ENCODE measurements around the gene CTNNA3. TPM values are rescaled to one million over a fixed set of nuclear protein-coding genes. Genes with fewer than 3 reads are reported as not detected.

Gene CTNNA3
- total and polyA plus RNA-seq, 2 donors from 2014 or later, result 0.45 to 0.72 TPM

DNA sequence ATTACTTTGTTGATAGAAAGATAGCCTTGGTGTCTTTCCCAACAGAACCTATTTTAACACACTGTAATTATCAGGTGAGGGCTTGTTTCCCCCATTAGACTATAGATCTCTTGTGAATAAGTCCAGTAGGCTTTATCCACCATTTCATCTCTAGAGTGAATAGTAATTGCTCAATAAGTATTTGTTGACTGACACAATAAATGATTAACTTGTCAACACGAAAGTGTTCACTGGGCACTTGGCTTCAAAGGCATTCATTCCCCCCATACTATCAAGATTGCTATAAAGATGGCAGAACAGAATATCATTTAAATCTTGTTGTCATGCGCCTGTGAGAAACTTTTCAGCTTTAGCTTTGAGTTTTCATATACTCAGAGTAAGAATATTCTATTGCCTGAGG, 1194.6 kb downstream of the CTNNA3 start:
- Histone ChIP-seq H3K9me3 (ENCODE audit: control insufficient read depth in 2 of 3, insufficient read depth in 1 of 3, low read length in 3 of 3) (no peaks in the 10 kb centered on the region), H3K4me1 (ENCODE audit: control insufficient read depth in 2 of 3, insufficient read depth in 2 of 3, low read depth in 1 of 3, low read length in 3 of 3) (no peaks in the 10 kb centered on the region), H3K36me3 (ENCODE audit: control insufficient read depth in 2 of 3, insufficient read depth in 3 of 3, low read length in 3 of 3) (no peaks in the 10 kb centered on the region), H3K9ac (ENCODE audit: low read length in 3 of 3) (no peak overlapping the region), H3K4me3 (ENCODE audit: low read length in 3 of 3) (no peak overlapping the region), H3K27ac (ENCODE audit: low read depth in 2 of 2, low read length in 2 of 2) (no peak overlapping the region), H3K27me3 (ENCODE audit: control insufficient read depth, insufficient read depth, low read length) (no peaks in the 10 kb centered on the region)
- no peak for DNase-seq
- TF ChIP-seq, protein P1, sequence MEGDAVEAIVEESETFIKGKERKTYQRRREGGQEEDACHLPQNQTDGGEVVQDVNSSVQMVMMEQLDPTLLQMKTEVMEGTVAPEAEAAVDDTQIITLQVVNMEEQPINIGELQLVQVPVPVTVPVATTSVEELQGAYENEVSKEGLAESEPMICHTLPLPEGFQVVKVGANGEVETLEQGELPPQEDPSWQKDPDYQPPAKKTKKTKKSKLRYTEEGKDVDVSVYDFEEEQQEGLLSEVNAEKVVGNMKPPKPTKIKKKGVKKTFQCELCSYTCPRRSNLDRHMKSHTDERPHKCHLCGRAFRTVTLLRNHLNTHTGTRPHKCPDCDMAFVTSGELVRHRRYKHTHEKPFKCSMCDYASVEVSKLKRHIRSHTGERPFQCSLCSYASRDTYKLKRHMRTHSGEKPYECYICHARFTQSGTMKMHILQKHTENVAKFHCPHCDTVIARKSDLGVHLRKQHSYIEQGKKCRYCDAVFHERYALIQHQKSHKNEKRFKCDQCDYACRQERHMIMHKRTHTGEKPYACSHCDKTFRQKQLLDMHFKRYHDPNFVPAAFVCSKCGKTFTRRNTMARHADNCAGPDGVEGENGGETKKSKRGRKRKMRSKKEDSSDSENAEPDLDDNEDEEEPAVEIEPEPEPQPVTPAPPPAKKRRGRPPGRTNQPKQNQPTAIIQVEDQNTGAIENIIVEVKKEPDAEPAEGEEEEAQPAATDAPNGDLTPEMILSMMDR (IDR thresholded peaks at IDR 0.05; ENCODE audit: borderline replicate concordance, extremely low read depth, insufficient read depth), result no peak
- intact Hi-C loops (cut with DNase I), result no loop called here
- FAIRE-seq, result no peak

DNA sequence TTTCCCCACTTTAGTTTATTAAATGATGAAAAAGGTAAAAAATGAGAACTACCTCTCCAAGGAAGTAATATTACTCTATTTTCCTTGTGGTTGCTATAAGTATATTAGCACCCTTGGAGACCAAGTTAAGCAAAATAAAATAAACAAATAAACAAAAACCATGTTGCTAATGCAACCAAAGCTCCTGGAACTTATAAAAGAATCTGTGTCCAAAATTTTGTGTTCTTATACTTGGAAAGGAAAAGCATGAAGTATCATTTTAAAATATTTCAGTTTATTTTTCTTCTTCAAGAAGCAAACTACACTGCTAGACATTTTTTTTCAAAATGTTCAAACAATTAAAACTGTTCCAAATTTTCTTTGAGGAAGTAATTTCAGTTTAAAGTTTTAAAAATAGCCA, 1212.0 kb downstream of the CTNNA3 start:
- FAIRE-seq, result no peak
- Histone ChIP-seq H3K27ac (ENCODE audit: low read depth in 2 of 2, low read length in 2 of 2) (no peak overlapping the region), H3K36me3 (ENCODE audit: control insufficient read depth in 2 of 3, insufficient read depth in 3 of 3, low read length in 3 of 3) (no peaks in the 10 kb centered on the region), H3K9ac (ENCODE audit: low read length in 3 of 3) (no peak overlapping the region), H3K4me1 (ENCODE audit: control insufficient read depth in 2 of 3, insufficient read depth in 2 of 3, low read depth in 1 of 3, low read length in 3 of 3) (no peaks in the 10 kb centered on the region), H3K27me3 (ENCODE audit: control insufficient read depth, insufficient read depth, low read length) (no peaks in the 10 kb centered on the region), H3K9me3 (ENCODE audit: control insufficient read depth in 2 of 3, insufficient read depth in 1 of 3, low read length in 3 of 3) (no peaks in the 10 kb centered on the region), H3K4me3 (ENCODE audit: low read length in 3 of 3) (no peak overlapping the region)
- DNase-seq, result no peak
- TF ChIP-seq, protein P1 (IDR thresholded peaks at IDR 0.05; ENCODE audit: borderline replicate concordance, extremely low read depth, insufficient read depth), result no peak
- intact Hi-C loops (cut with DNase I), result no loop called here

DNA sequence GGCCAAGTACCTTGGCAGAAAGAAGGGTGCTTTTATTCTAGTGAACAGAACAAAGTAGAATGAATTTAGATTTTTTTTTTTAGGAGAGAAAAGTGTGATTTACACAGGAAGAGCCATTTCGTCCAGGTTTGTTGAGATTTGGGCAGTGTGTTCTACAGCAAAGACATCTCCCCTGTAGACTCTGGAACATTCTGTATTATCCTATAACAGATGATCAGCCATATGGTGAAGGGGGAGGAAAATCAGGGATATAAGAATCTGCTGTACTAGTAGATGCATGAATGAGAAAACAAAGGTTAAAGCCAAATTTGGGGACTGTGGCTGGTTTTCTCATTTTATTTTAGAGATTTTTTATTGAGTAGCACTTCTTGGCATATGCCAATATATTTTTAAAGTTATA, 1223.8 kb downstream of the CTNNA3 start:
- Histone ChIP-seq H3K36me3 (ENCODE audit: control insufficient read depth in 2 of 3, insufficient read depth in 3 of 3, low read length in 3 of 3) (no peaks in the 10 kb centered on the region), H3K27me3 (ENCODE audit: control insufficient read depth, insufficient read depth, low read length) (no peaks in the 10 kb centered on the region), H3K9ac (ENCODE audit: low read length in 3 of 3) (no peak overlapping the region), H3K4me3 (ENCODE audit: low read length in 3 of 3) (no peak overlapping the region), H3K4me1 (ENCODE audit: control insufficient read depth in 2 of 3, insufficient read depth in 2 of 3, low read depth in 1 of 3, low read length in 3 of 3) (no peaks in the 10 kb centered on the region), H3K9me3 (ENCODE audit: control insufficient read depth in 2 of 3, insufficient read depth in 1 of 3, low read length in 3 of 3) (peaks cover 0 to 3% (median 0%) of the 10 kb centered on the region in 3 donors), H3K27ac (ENCODE audit: low read depth in 2 of 2, low read length in 2 of 2) (no peak overlapping the region)
- intact Hi-C loops (cut with DNase I), result no loop called here
- TF ChIP-seq, protein P1 (IDR thresholded peaks at IDR 0.05; ENCODE audit: borderline replicate concordance, extremely low read depth, insufficient read depth), result no peak
- no peak for FAIRE-seq
- DNase-seq, result no peak

DNA sequence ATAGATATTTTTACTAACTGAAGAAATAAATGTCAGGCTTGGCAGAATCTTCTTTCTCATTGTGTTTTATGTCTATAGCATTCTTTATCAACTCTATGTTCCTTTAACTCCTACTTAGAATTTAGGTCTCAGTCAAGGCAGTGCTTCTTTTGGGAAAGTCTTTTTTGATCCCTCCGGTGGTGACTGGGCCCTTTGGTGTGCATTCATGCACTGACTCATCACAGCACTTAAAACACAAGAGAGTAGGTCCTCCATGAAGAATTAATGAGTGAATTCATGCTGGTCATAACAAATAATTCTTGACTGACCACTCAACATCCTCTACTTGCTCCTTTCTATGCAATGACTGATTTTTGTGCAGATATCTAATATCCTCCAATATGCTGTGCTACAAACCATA, 1229.0 kb downstream of the CTNNA3 start:
- FAIRE-seq (no peak), DNase-seq (no peak)
- intact Hi-C loops (cut with DNase I), result no loop called here
- Histone ChIP-seq H3K27ac (ENCODE audit: low read depth in 2 of 2, low read length in 2 of 2) (no peak overlapping the region), H3K27me3 (ENCODE audit: control insufficient read depth, insufficient read depth, low read length) (no peaks in the 10 kb centered on the region), H3K4me3 (ENCODE audit: low read length in 3 of 3) (no peak overlapping the region), H3K9me3 (ENCODE audit: control insufficient read depth in 2 of 3, insufficient read depth in 1 of 3, low read length in 3 of 3) (peaks cover 0 to 3% (median 0%) of the 10 kb centered on the region in 3 donors), H3K9ac (ENCODE audit: low read length in 3 of 3) (no peak overlapping the region), H3K4me1 (ENCODE audit: control insufficient read depth in 2 of 3, insufficient read depth in 2 of 3, low read depth in 1 of 3, low read length in 3 of 3) (no peaks in the 10 kb centered on the region), H3K36me3 (ENCODE audit: control insufficient read depth in 2 of 3, insufficient read depth in 3 of 3, low read length in 3 of 3) (no peaks in the 10 kb centered on the region)
- TF ChIP-seq, protein P1 (IDR thresholded peaks at IDR 0.05; ENCODE audit: borderline replicate concordance, extremely low read depth, insufficient read depth), result no peak

Data from kidney (tissue), 14 donors.